ENCODE results near the gene CMTR1. TPM values are rescaled to one million over a fixed set of nuclear protein-coding genes. Genes with fewer than 3 reads are reported as not detected.

Gene CMTR1
- polyA plus RNA-seq, 1 of the 3 experiments (the other 2 are of a cell fraction): 19.8 TPM

- Histone ChIP-seq H3K4me3 (ENCODE audit: low read depth in 2 of 2, low read length in 1 of 2) (no peak overlapping the region), H3K27ac (ENCODE audit: low read depth in 2 of 2, low read length in 1 of 2) (no peak overlapping the region), H2AFZ (ENCODE audit: low read depth) (no peak overlapping the region), H3K4me2 (no peak overlapping the region), H3K27me3 (ENCODE audit: insufficient read depth) (peaks cover 13% of the 10 kb centered on the region; the same call in 1 of the 2 replicates), H3K36me3 (replicated peaks in 1 of 2; ENCODE audit: control insufficient read depth in 1 of 2, insufficient read depth in 2 of 2, low read length in 1 of 2) (no peaks in the 10 kb centered on the region), H3K9ac (no peak overlapping the region), H3F3A (replicated peaks; ENCODE audit: insufficient read depth) (peaks cover 6% of the 10 kb centered on the region), H3K9me2 (no peaks in the 10 kb centered on the region), H3K9me3 (no peaks in the 10 kb centered on the region), H3K79me2 (ENCODE audit: insufficient read depth) (no peaks in the 10 kb centered on the region), H4K20me1 (ENCODE audit: insufficient read depth) (no peaks in the 10 kb centered on the region), H3K4me1 (ENCODE audit: control insufficient read depth in 1 of 2, insufficient read depth in 2 of 2, low read depth in 1 of 2, low read length in 1 of 2) (peaks cover 0 to 9% of the 10 kb centered on the region in 2 experiments; a peak in 1 of 4 replicates)
- WGBS (ENCODE audit: low lambda C conversion rate): 70% methylated on average over 5 of the region's 5 CpGs
- ChIA-PET CTCF (interaction anchor here (1.0 to 1.5 kb wide), 3 partner anchors 13 to 162 kb away, joined by 3 to 6 read pairs (median 3); no protein-coding TSS in a partner anchor), POLR2A (no interaction called here)
- TF ChIP-seq NFIC (IDR thresholded peaks at IDR 0.05; ENCODE audit: borderline replicate concordance): no peak
- peak; percentile 6 for DNase-seq
Observed at GRCh38 chr6:37530297-37530696, 97.3 kb downstream of the CMTR1 start.

DNA sequence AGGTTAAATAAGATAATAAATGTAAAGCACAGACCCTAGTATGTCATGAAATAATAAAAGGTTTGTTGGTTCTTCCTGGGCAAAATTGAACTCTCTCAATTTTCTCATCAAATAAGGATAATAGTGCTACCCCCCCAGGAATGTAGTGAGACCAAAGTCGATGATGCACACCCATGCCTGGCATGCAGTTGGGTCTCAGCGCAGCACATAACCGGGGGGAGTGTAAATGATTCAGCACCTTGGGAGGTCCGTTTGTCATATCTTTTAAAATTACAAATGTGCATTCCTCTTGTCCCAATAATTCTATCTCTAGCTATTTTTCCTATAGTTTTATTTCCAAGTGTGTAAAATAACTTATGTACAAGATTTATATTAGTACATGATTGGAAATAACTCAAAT, 98.0 kb downstream of the CMTR1 start:
- Histone ChIP-seq H3K4me1 (ENCODE audit: control insufficient read depth in 1 of 2, insufficient read depth in 2 of 2, low read depth in 1 of 2, low read length in 1 of 2) (peaks cover 0 to 16% of the 10 kb centered on the region in 2 experiments; a peak in 1 of 4 replicates), H3K9me2 (no peaks in the 10 kb centered on the region), H3K79me2 (ENCODE audit: insufficient read depth) (no peaks in the 10 kb centered on the region), H3K36me3 (replicated peaks in 1 of 2; ENCODE audit: control insufficient read depth in 1 of 2, insufficient read depth in 2 of 2, low read length in 1 of 2) (no peaks in the 10 kb centered on the region), H4K20me1 (ENCODE audit: insufficient read depth) (no peaks in the 10 kb centered on the region), H3K9me3 (no peaks in the 10 kb centered on the region), H3F3A (replicated peaks; ENCODE audit: insufficient read depth) (peaks cover 6% of the 10 kb centered on the region), H3K9ac (no peak overlapping the region), H3K4me3 (ENCODE audit: low read depth in 2 of 2, low read length in 1 of 2) (no peak overlapping the region), H3K27ac (ENCODE audit: low read depth in 2 of 2, low read length in 1 of 2) (no peak overlapping the region), H2AFZ (ENCODE audit: low read depth) (no peak overlapping the region), H3K4me2 (no peak overlapping the region), H3K27me3 (ENCODE audit: insufficient read depth) (peaks cover 20% of the 10 kb centered on the region; the same call in 1 of the 2 replicates)
- no peak for DNase-seq
- CTCF ChIA-PET: interaction anchor here (0.6 to 1.4 kb wide), 5 partner anchors 15 to 205 kb away, joined by 3 read pairs; no protein-coding TSS in a partner anchor
- TF ChIP-seq FOSL2 (IDR thresholded peaks at IDR 0.05; ENCODE audit: borderline replicate concordance, low read depth) (peak; percentile 36; the same call in 1 of the 2 replicates), RXRA (IDR thresholded peaks at IDR 0.05; ENCODE audit: borderline replicate concordance, low read depth) (no peak)
- TF ChIP-seq, protein P1, sequence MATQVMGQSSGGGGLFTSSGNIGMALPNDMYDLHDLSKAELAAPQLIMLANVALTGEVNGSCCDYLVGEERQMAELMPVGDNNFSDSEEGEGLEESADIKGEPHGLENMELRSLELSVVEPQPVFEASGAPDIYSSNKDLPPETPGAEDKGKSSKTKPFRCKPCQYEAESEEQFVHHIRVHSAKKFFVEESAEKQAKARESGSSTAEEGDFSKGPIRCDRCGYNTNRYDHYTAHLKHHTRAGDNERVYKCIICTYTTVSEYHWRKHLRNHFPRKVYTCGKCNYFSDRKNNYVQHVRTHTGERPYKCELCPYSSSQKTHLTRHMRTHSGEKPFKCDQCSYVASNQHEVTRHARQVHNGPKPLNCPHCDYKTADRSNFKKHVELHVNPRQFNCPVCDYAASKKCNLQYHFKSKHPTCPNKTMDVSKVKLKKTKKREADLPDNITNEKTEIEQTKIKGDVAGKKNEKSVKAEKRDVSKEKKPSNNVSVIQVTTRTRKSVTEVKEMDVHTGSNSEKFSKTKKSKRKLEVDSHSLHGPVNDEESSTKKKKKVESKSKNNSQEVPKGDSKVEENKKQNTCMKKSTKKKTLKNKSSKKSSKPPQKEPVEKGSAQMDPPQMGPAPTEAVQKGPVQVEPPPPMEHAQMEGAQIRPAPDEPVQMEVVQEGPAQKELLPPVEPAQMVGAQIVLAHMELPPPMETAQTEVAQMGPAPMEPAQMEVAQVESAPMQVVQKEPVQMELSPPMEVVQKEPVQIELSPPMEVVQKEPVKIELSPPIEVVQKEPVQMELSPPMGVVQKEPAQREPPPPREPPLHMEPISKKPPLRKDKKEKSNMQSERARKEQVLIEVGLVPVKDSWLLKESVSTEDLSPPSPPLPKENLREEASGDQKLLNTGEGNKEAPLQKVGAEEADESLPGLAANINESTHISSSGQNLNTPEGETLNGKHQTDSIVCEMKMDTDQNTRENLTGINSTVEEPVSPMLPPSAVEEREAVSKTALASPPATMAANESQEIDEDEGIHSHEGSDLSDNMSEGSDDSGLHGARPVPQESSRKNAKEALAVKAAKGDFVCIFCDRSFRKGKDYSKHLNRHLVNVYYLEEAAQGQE (IDR thresholded peaks at IDR 0.05; ENCODE audit: low read depth, low read length): 0 out of 2 replicates have a peak, but pooled peaks have one; percentile 9
- 36% methylated on average over 4 of the region's 4 CpGs for WGBS (ENCODE audit: low lambda C conversion rate)
- POLR2A ChIA-PET: no interaction called here

Other genes starting within 250 kb of the CMTR1 start
- gene TBC1D22B, start 175.4 kb upstream of the CMTR1 start, polyA plus RNA-seq (2012; rRNA removed): 5.3 and 5.5 TPM in 2 replicates
- 1.5 and 2.0 TPM in 2 replicates for gene TMEM217, start 175.1 kb upstream of the CMTR1 start, polyA plus RNA-seq (2012; rRNA removed)
- gene RNF8, start 79.2 kb upstream of the CMTR1 start, polyA plus RNA-seq (2012; rRNA removed): 19.8 and 21.7 TPM in 2 replicates
- gene CCDC167, start 66.7 kb downstream of the CMTR1 start, polyA plus RNA-seq (2012; rRNA removed): 49.1 and 63.2 TPM in 2 replicates

Data from SK-N-SH (cell line).